ENCODE results near the gene GFM1.

The GFM1 gene

GRCh38 chr3:158644345-158644908 lies at the start of gene GFM1:
GFM1 (plus strand) TSS chr3:158644527; CDS start chr3:158644635, 108 bp downstream.
- peak; percentile 92 for DNase-seq

DNA sequence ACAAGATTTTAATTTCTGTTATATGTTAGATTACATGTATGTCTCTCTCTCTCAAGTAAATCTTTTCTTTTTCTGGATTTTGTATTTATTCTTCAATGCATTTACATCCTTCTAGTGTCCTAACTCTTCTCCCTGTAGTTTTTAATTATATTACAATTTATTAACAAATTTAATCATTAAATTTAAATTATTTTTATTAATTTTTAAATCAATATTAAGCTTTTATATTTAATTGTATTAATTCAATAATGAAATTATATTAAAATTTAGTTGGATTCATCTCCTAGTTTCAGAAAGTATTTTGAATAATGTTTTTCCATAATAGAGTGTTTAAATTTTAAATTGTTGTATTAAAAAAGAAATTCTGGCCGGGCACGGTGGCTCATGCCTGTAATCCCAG lies 43.5 kb upstream of the GFM1 start:
- no peak for DNase-seq

DNA sequence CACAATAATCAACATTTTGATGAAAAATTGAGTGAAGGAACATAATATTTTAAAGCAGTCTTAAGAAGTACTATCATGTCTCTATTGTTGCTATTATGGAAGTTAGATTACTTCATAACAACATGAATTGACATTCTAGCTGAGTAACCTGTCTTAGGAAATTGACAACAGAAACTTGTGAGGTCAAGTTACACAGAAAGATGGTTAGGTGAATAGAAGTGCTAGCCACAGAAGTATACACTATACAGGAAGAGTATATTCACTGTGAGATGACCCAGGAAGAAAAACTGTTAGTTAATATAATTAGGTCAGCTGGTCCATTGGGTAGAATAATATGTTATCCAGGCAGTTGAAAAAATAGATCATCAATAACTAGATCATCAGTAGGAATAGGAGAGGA lies 42.1 kb upstream of the GFM1 start:
- no peak for DNase-seq

DNA sequence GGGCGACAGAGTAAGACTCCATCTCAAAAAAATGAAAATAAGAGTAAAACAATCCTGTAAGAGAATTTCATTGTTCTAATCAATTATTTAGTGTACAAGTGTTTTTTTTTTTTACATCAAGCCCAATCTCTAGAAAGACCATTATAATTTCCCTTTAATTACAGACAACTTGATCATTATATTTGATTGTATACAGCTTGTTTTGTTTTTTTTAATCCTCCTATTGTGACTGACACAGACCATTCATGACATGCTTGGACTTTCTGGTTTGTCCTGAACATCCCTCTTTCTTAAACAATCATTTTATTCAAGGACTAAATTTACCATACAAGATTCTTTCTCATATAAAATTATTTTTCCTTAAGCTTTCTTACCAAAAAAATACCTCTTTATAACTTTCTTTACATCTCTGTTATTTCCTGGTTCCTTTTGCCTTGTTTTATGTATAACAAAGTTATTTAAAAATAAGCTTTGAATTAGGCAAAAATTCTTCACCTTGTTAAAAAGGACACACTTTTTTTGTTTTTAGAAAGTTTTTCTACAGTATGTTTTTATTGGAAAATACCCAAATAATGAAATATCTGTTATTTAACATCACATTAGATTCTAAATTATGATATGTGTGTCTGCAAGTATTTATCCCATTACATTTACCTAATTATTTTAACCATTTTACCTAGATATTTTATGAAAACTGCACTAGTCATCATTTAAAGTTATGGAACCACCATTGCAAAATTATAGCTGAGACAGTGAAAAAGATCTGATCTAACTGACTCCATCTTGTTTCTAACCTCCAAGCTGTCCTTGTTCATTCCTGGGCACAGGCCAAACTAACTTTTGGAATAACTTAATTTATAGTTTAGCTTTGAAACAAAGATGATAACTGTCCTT lies 26.1 kb upstream of the GFM1 start:
- DNase-seq, result no peak

GRCh38 chr3:158625881-158626280 lies 18.4 kb upstream of the GFM1 start:
- no peak for DNase-seq

- no peak for DNase-seq
These were observed 12.3 kb upstream of the GFM1 start for GRCh38 chr3:158631981-158632380.

- no peak for DNase-seq
These were observed 3.7 kb upstream of the GFM1 start for GRCh38 chr3:158640646-158641045.

DNA sequence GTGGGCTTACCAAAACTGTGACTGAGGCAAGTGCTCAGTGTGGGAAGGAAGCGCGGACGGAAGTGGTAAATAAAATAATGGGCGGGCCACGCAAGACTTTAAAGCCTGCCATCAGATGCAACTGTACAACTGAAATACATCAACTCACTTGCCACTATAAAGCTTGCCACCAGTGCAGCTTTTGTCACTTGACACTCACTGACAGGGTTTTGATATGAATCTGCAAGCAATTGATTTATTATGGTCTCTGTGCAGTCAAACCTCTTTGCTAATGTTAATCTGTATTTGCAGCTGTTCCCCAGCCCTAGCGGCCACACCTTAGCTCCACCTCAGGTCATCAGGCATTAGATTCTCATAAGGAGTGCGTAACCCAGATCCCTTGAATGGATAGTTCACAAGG lies 2.3 kb upstream of the GFM1 start:
- DNase-seq, result peak in 1 of 2 donors; percentile 37

- no peak for DNase-seq
These were observed 1.7 kb upstream of the GFM1 start for GRCh38 chr3:158642474-158643210.

GRCh38 chr3:158649791-158650190 lies 5.5 kb downstream of the GFM1 start:
- DNase-seq, result no peak

DNA sequence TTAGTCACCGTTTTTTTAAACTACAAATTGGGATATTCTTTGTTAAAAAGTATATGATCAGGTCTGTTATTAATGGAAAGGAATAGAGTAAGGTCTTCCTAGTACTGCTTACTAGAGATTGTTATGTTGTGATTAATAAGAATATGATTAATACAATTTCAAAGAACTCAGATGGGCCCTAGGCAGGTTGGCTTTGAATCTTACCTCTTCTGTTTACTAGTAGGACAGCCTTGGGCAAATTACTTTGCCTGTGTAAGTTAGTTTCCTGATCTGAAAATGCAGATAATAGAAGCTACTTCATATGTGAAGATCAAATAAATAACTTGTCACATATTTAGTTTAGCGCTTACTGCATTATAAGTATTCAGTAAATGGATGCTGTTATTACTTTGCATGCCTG lies 6.9 kb downstream of the GFM1 start:
- DNase-seq, result no peak

DNA sequence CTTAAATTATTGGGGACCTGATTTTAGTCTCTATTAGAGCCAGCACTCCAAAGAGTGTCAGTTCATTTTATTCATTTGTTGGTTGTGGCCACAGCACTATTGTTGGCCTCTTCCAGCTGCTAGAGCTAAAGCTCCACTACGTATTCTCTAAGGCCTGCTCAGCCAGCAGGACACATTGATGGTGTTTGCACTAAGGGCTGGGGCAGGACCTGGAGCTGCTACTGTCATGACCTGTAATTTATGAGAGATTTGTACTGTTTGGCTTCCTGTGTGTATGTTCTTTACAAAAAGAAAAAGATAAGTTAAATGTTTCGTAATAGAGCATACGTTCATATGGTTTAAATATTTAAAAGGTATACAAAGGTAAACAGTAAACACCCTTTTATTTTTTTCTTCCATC lies 8.1 kb downstream of the GFM1 start:
- no peak for DNase-seq

GRCh38 chr3:158658889-158659288 lies 14.6 kb downstream of the GFM1 start:
- no peak for DNase-seq

GRCh38 chr3:158659454-158660237 lies 15.3 kb downstream of the GFM1 start:
- DNase-seq, result peak; percentile 36 to 62

DNA sequence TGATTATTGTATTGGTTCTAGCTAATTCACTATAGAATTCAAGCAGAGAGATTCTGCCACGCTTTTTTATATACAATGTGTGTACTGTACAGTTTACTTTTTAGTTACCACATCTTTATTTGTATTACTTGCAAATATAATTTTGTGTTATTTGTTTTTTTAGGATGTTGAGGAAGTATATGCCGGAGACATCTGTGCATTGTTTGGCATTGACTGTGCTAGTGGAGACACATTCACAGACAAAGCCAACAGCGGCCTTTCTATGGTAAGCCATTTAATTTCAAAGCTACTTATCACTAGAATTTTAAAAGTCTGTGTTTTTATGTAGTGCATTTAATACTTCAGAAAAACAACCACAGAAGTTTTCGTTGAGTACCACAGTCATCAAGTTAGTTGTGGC lies 16.4 kb downstream of the GFM1 start:
- DNase-seq, result no peak

DNA sequence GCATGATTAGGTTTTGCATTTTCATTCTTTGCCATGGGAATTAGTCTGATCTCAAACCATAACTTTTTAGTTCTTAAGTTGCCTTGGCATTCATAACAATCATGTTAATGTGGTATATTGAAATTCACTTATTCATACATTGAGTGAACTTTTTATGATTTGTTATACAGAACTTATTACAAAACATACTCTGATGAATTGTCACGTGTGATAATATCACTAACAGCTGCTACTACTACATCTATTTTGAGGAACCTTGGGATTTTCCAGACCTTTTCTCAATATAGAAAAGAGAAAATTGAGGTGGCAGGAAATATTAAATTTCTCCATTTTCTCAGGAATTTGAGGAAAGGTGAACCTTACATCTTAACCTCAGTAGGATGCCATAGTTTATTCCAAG lies 18.9 kb downstream of the GFM1 start:
- no peak for DNase-seq

GRCh38 chr3:158663832-158664231 lies 19.5 kb downstream of the GFM1 start:
- no peak for DNase-seq

GRCh38 chr3:158666416-158666815 lies 22.1 kb downstream of the GFM1 start:
- no peak for DNase-seq

- DNase-seq, result no peak
These were observed 24.2 kb downstream of the GFM1 start for GRCh38 chr3:158668506-158668905.

- DNase-seq, result no peak
These were observed 27.5 kb downstream of the GFM1 start for GRCh38 chr3:158671821-158672214.

DNA sequence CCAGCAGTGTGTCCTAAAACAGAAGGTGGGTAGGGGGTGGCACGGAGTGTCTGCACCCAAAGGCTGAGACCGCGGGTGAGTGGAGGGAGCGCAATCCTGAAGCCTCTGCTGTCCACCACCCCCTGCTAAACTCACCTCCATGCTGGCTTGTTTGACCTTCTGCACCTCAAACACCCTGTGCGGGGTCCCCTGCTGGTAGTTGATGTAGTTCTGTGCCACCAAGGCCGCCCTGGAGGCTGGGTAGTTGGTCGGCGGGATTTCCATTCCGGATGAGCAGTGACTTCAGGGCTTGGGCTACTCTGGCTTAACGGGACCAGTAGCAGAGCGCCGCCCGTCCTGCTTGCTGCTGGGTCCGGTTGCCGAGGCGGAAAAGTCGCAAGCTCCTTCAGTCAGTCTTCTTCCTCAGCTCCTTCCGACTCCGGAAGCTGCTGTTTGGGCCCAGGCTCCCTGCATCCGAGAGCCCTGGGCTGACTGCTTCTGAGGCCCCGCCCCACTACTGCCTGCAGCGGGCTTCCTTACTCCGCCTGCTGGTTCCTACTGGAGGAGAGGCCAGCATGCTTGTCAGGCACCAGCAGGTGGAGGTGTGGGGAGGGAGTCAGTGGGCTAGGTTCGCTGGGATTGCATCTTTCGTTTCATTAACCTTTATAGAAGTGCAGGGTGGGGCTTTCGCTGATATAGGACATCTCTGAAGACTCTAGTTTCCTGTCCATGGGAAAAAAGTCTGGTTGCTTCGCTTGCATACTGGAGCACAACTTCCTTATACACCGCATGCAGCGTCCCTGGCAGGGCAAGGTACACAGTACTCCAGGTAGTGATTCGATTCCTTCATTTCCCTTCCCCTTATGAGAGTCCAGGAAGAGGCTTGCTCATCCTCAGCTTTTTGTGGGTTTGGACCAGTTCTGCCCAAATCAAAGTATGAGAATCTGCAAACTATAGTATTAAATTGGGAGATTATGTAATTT lies 28.2 kb downstream of the GFM1 start, which contains the start of gene LXN:
TSS of gene LXN (minus strand) at position 434 of the 962 bp plus-strand sequence. CDS start at position 264, 170 bp downstream.
- DNase-seq, result peak; percentile 74 to 80

DNA sequence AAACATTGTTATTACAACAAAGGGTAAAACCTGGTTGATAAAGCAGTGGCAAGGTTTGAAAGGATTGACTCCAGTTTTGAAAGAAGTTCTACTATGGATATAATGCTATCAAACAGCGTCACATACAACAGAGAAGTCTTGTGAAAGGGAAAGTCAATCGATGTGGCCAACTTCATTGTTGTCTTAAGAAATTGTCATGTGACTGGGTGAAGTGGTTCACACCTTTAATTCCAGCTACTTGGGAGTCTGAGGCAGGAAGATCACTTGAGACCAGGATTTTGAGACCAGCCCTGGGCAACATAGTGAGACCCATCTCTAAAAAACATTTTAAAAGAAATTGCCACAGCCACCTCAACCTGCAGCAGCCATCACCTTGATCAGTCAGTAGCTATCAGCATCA lies 34.4 kb downstream of the GFM1 start:
- DNase-seq, result no peak

All from CD4-positive, alpha-beta T cell treated with Interleukin-1 beta for 1 hour (primary cell).